HUES6 (cell line): Measurements from ENCODE around the gene PACS1.
"Not testable (repeated sequence)": the region's sequence is repeated elsewhere in the genome, so short reads cannot be mapped to it uniquely, and the experiment has no call there.

ENCODE experiments used
- H3K27ac ChIP-seq: 2 replicates; pipeline ENCODE4 v1.7.0; 2013; ENCODE audit warnings: low read depth, mild to moderate bottlenecking, low read length, inconsistent platforms
- H3K27me3 ChIP-seq: 2 replicates; pipeline ENCODE4 v1.6.1; 2013; ENCODE audit warnings: low read length; ENCODE audit not compliant: control insufficient read depth, insufficient read depth
- H3K36me3 ChIP-seq: 2 replicates; pipeline ENCODE4 v1.6.1; 2013; ENCODE audit warnings: low read length; ENCODE audit not compliant: control insufficient read depth, insufficient read depth
- H3K4me1 ChIP-seq: 2 replicates; pipeline ENCODE4 v1.6.1; 2013; ENCODE audit warnings: low read length; ENCODE audit not compliant: control insufficient read depth, insufficient read depth
- H3K4me3 ChIP-seq: 2 replicates; pipeline ENCODE4 v1.5.1; 2013; ENCODE audit warnings: low read depth, low read length
- H3K9ac ChIP-seq: one replicate; pipeline ENCODE4 v1.6.1; 2013; ENCODE audit warnings: mild to moderate bottlenecking, low read length
- H3K9me3 ChIP-seq: 2 replicates; pipeline ENCODE4 v1.6.1; 2013; ENCODE audit warnings: low read depth, low read length; ENCODE audit not compliant: control insufficient read depth, insufficient read depth

PACS1 gene

GRCh38 chr11:66077927-66078326 lies 7.9 kb downstream of the PACS1 start:
- H3K36me3 ChIP-seq = peaks cover 6% of the 10 kb centered on the region

GRCh38 chr11:66078949-66079348 lies 8.9 kb downstream of the PACS1 start:
- not testable (repeated sequence) for H3K27ac ChIP-seq, H3K9ac ChIP-seq, H3K27me3 ChIP-seq, H3K36me3 ChIP-seq, H3K9me3 ChIP-seq, H3K4me1 ChIP-seq, H3K4me3 ChIP-seq

More at GRCh38 chr11:66077927-66078326, 7.9 kb downstream of the PACS1 start:
- no peak overlapping the region for H3K4me3 ChIP-seq
- no peak overlapping the region for H3K27ac ChIP-seq
- peaks cover 6% of the 10 kb centered on the region; the same call in 1 of the 2 replicates for H3K4me1 ChIP-seq
- H3K9me3 ChIP-seq = no peaks in the 10 kb centered on the region
- H3K27me3 ChIP-seq = no peaks in the 10 kb centered on the region
- no peak overlapping the region for H3K9ac ChIP-seq

GRCh38 chr11:66080055-66080817 lies 10.2 kb downstream of the PACS1 start:
- H3K27me3 ChIP-seq = no peaks in the 10 kb centered on the region
- peaks cover 11% of the 10 kb centered on the region; the same call in 1 of the 2 replicates for H3K4me1 ChIP-seq
- no peak overlapping the region for H3K4me3 ChIP-seq
- H3K27ac ChIP-seq = no peak overlapping the region
- no peak overlapping the region for H3K9ac ChIP-seq
- no peaks in the 10 kb centered on the region for H3K9me3 ChIP-seq
- H3K36me3 ChIP-seq = no peaks in the 10 kb centered on the region

DNA sequence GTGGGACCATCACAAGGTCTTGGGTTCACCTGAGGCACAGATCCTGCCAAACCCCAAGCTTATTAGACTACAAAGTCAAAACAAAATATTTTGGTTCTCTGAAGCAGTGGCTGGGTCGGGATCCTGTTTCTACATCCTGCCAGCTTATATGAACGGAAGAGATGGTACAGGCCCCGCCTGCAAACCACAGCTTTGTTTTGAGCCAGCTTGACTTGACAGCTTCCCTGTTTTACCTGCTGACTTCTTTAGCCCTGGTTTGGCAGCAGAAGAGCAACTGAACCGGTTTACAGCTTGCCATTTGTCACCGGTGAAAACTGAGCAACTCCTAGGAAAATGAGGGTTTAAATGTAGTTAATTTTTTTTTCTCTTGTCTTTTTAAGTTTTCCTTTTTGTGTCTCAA lies 11.4 kb downstream of the PACS1 start:
- H3K36me3 ChIP-seq = no peaks in the 10 kb centered on the region
- H3K27me3 ChIP-seq = no peaks in the 10 kb centered on the region
- H3K9me3 ChIP-seq = no peaks in the 10 kb centered on the region
- no peak overlapping the region for H3K9ac ChIP-seq
- no peak overlapping the region for H3K4me3 ChIP-seq
- H3K27ac ChIP-seq = no peak overlapping the region
- peaks cover 11% of the 10 kb centered on the region; the same call in 1 of the 2 replicates for H3K4me1 ChIP-seq

DNA sequence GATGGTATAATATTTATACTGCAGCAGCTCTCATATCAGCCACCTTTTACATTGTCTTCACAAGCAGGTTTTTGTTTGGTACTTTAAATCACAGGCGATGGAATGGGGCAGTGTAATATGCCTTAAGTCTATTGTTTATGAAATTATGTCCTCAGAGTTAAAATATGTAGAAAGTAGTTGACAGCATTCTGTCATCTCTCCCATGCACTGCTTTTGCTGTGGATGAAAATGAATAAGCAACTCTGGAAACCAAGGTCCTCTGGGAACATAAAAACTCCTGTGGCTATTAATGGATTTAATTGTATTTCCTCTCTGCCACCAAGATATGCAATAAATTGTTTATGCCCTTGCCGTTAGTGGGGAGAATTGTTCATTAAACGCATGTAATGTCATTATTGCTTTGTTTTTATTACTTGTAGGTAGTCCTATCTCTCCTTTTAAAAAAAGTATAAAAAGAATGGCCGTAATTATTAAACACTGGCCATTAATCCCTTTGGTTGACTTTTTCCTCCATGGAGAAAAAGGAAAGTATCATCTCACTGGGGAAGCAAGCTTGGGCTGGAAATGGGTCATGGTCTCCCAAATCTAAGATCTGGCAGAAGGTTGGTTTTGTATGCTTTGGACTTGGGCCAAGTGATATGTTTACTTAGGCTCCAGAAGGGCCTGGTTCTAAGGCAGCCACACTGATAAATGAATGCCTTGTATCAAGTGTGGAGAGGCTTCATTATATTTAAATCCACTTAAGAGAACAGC lies 13.1 kb downstream of the PACS1 start:
- H3K27me3 ChIP-seq = no peaks in the 10 kb centered on the region
- H3K9me3 ChIP-seq = no peaks in the 10 kb centered on the region
- peaks cover 11% of the 10 kb centered on the region; the same call in 1 of the 2 replicates for H3K4me1 ChIP-seq
- H3K4me3 ChIP-seq = no peak overlapping the region
- H3K27ac ChIP-seq = no peak overlapping the region
- no peak overlapping the region for H3K9ac ChIP-seq
- no peaks in the 10 kb centered on the region for H3K36me3 ChIP-seq

GRCh38 chr11:66083767-66084166 lies 13.7 kb downstream of the PACS1 start:
- no peak overlapping the region for H3K27ac ChIP-seq
- no peak overlapping the region for H3K4me3 ChIP-seq
- no peak overlapping the region for H3K9ac ChIP-seq

DNA sequence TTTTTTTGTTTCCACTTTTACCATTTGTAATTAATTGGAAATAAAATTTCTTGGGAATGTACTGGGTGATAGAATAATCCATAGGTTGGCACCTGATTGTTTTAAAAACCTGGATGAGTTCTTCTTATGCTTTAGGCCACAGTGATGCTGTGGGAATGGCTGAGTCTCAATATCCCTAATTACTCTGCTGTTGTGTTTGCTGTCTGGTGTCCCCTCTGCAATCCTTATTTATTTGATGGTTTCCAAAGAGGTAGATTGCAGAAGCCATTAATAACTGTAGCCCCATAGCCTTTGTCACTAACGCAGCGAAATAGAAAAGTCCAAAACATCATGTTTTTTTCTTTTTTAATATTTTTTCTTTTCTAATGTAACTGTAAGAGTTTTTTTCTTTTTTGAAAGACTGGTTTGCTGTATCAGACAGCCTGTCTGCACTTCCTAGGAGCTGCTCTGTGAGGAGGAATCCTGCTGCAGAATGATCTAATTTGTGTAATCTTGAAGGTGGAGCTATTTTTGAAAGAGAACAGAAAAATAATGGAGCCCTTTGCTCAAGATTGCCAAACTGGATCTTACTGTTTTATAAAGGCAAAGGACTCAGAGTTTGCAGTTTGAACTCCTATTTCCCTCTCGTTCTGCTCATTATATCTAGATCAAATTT lies 14.9 kb downstream of the PACS1 start:
- Histone ChIP-seq H3K9me3 (no peaks in the 10 kb centered on the region), H3K27me3 (no peaks in the 10 kb centered on the region), H3K27ac (no peak overlapping the region), H3K4me3 (no peak overlapping the region), H3K9ac (no peak overlapping the region), H3K4me1 (peaks cover 9% of the 10 kb centered on the region; the same call in 1 of the 2 replicates), H3K36me3 (no peaks in the 10 kb centered on the region)

More at GRCh38 chr11:66083767-66084166, 13.7 kb downstream of the PACS1 start:
- H3K27me3 ChIP-seq = no peaks in the 10 kb centered on the region
- no peaks in the 10 kb centered on the region for H3K9me3 ChIP-seq
- no peaks in the 10 kb centered on the region for H3K36me3 ChIP-seq
- H3K4me1 ChIP-seq = peaks cover 11% of the 10 kb centered on the region; the same call in 1 of the 2 replicates

- Histone ChIP-seq H3K4me1 (0 out of 2 replicates have a peak, but pooled peaks cover 4% of the 10 kb centered on the region), H3K9me3 (no peaks in the 10 kb centered on the region), H3K27me3 (no peaks in the 10 kb centered on the region), H3K4me3 (no peak overlapping the region), H3K9ac (no peak overlapping the region), H3K27ac (no peak overlapping the region), H3K36me3 (no peaks in the 10 kb centered on the region)
Observed at GRCh38 chr11:66087148-66087908, 17.3 kb downstream of the PACS1 start.

GRCh38 chr11:66089067-66089466 lies 19.0 kb downstream of the PACS1 start:
- H3K9ac ChIP-seq = no peak overlapping the region
- no peaks in the 10 kb centered on the region for H3K36me3 ChIP-seq
- 0 out of 2 replicates have a peak, but pooled peaks cover 4% of the 10 kb centered on the region for H3K4me1 ChIP-seq
- no peak overlapping the region for H3K27ac ChIP-seq
- H3K4me3 ChIP-seq = no peak overlapping the region
- H3K9me3 ChIP-seq = no peaks in the 10 kb centered on the region
- no peaks in the 10 kb centered on the region for H3K27me3 ChIP-seq

- Histone ChIP-seq H3K4me1 (no peaks in the 10 kb centered on the region), H3K27me3 (no peaks in the 10 kb centered on the region), H3K9me3 (no peaks in the 10 kb centered on the region), H3K9ac (no peak overlapping the region), H3K27ac (no peak overlapping the region), H3K36me3 (no peaks in the 10 kb centered on the region), H3K4me3 (no peak overlapping the region)
Observed at GRCh38 chr11:66090288-66090687, 20.2 kb downstream of the PACS1 start.
